NCI-H187 (cell line): Measurements from ENCODE around the gene MRPS11.
"Not testable (repeated sequence)": the region's sequence is repeated elsewhere in the genome, so short reads cannot be mapped to it uniquely, and the experiment has no call there.

Experiments
- DNase-seq, 2 experiments: peaks; one replicate each; lab custom pipeline; 2025; lab: John Stamatoyannopoulos, UW

The MRPS11 gene

GRCh38 chr15:88454867-88455810 is 12.4 kb upstream of the MRPS11 start:
- DNase-seq = peak in 1 of 2 experiments; percentile 28

GRCh38 chr15:88456733-88457132 is 10.8 kb upstream of the MRPS11 start:
- DNase-seq = no peak

- no peak for DNase-seq
Measured at GRCh38 chr15:88463870-88464532, 3.5 kb upstream of the MRPS11 start.

- DNase-seq = no peak
Measured at GRCh38 chr15:88465633-88466224, 1.8 kb upstream of the MRPS11 start.

- DNase-seq = no peak
Measured at GRCh38 chr15:88467935-88468528, 524 bp downstream of the MRPS11 start.

GRCh38 chr15:88468721-88469120 is 1.2 kb downstream of the MRPS11 start:
- not testable (repeated sequence) for DNase-seq

GRCh38 chr15:88469321-88469720 is 1.8 kb downstream of the MRPS11 start:
- DNase-seq = no peak

GRCh38 chr15:88470625-88471372 is 3.3 kb downstream of the MRPS11 start:
- no peak for DNase-seq

- no peak for DNase-seq
Measured at GRCh38 chr15:88472225-88472624, 4.7 kb downstream of the MRPS11 start.

GRCh38 chr15:88473661-88474293 is 6.3 kb downstream of the MRPS11 start:
- DNase-seq = not testable (repeated sequence)

GRCh38 chr15:88476635-88477060 is 9.1 kb downstream of the MRPS11 start:
- DNase-seq = no peak

GRCh38 chr15:88477126-88477525 is 9.6 kb downstream of the MRPS11 start:
- DNase-seq = no peak

- no peak for DNase-seq
Measured at GRCh38 chr15:88477904-88478303, 10.4 kb downstream of the MRPS11 start.

- DNase-seq = no peak
Measured at GRCh38 chr15:88479169-88479568, 11.7 kb downstream of the MRPS11 start.

- DNase-seq = no peak
Measured at GRCh38 chr15:88480981-88481380, 13.5 kb downstream of the MRPS11 start.

GRCh38 chr15:88482263-88482662 is 14.8 kb downstream of the MRPS11 start:
- no peak for DNase-seq

- no peak for DNase-seq
Measured at GRCh38 chr15:88484682-88485331, 17.3 kb downstream of the MRPS11 start.

GRCh38 chr15:88487178-88487795 is 19.8 kb downstream of the MRPS11 start:
- no peak for DNase-seq

- no peak for DNase-seq
Measured at GRCh38 chr15:88487796-88488523, 20.5 kb downstream of the MRPS11 start.
